Mesenchymal stem cell (in vitro differentiated cells and primary cell): ENCODE data around the gene TSC2.

ENCODE experiments used
- DNase-seq: peaks from one replicate; pipeline ENCODE4 v3.0.0-alpha.2; 2013
- H2AFZ ChIP-seq: one replicate; pipeline ENCODE4 v1.6.1; 2013; ENCODE audit warnings: low read depth, mild to moderate bottlenecking, control low read depth, inconsistent platforms, low read length, moderate library complexity
- H2AK5ac ChIP-seq: 2 replicates; pipeline ENCODE4 v1.6.1; 2013; ENCODE audit warnings: low read length, moderate library complexity, mild to moderate bottlenecking, inconsistent platforms; ENCODE audit not compliant: severe bottlenecking
- H2BK120ac ChIP-seq: one replicate; pipeline ENCODE4 v1.6.1; 2013; ENCODE audit warnings: low read depth, mild to moderate bottlenecking, inconsistent platforms, low read length, moderate library complexity
- H2BK12ac ChIP-seq, 2 experiments: one replicate each; pipeline ENCODE4 v1.6.1; 2013; ENCODE audit warnings: inconsistent platforms in 2 of 2, low read length in 2 of 2, mild to moderate bottlenecking in 2 of 2, moderate library complexity in 2 of 2, control low read depth in 1 of 2
- H2BK15ac ChIP-seq: one replicate; pipeline ENCODE4 v1.6.1; 2013; ENCODE audit warnings: mild to moderate bottlenecking, low read depth, inconsistent platforms; ENCODE audit not compliant: poor library complexity, severe bottlenecking
- H2BK5ac ChIP-seq: 2 replicates; pipeline ENCODE4 v1.6.1; 2013; ENCODE audit warnings: low read depth, mild to moderate bottlenecking, low read length, control low read depth, inconsistent platforms; ENCODE audit not compliant: poor library complexity, severe bottlenecking
- H3K14ac ChIP-seq, 2 experiments: one replicate each; pipeline ENCODE4 v1.6.1; 2013; ENCODE audit warnings: inconsistent platforms in 2 of 2, low read length in 2 of 2, control low read depth in 1 of 2, mild to moderate bottlenecking in 1 of 2, moderate library complexity in 1 of 2
- H3K18ac ChIP-seq, 2 experiments: one replicate each; pipeline ENCODE4 v1.6.1; 2013; ENCODE audit warnings: inconsistent platforms in 2 of 2, low read length in 2 of 2, control low read depth in 1 of 2, low read depth in 1 of 2, mild to moderate bottlenecking in 1 of 2
- H3K23ac ChIP-seq, 2 experiments: one replicate each; pipeline ENCODE4 v1.6.1; 2013; ENCODE audit warnings: inconsistent platforms in 2 of 2, low read length in 2 of 2, mild to moderate bottlenecking in 2 of 2, moderate library complexity in 2 of 2, control low read depth in 1 of 2
- H3K27ac ChIP-seq: 2 replicates; pipeline ENCODE4 v1.5.1; 2013; ENCODE audit warnings: mild to moderate bottlenecking, moderate library complexity, low read length, control low read depth, inconsistent platforms; ENCODE audit not compliant: poor library complexity, severe bottlenecking
- H3K27me3 ChIP-seq, 2 experiments: 2 replicates each; pipeline versions ENCODE4 v1.6.1 to v1.7.0; 2013; ENCODE audit warnings: low read length in 2 of 2, mild to moderate bottlenecking in 2 of 2, moderate library complexity in 2 of 2, control low read depth in 1 of 2, inconsistent platforms in 1 of 2; ENCODE audit not compliant: control insufficient read depth in 1 of 2, insufficient read depth in 1 of 2
- H3K36me3 ChIP-seq, 2 experiments: 2 replicates each; pipeline versions ENCODE4 v1.6.1 to v1.7.0; 2013; ENCODE audit warnings: low read length in 2 of 2, control low read depth in 1 of 2, inconsistent platforms in 1 of 2, low read depth in 1 of 2, mild to moderate bottlenecking in 1 of 2; ENCODE audit not compliant: insufficient read depth in 2 of 2, control insufficient read depth in 1 of 2
- H3K4ac ChIP-seq, 2 experiments: one replicate each; pipeline ENCODE4 v1.6.1; 2013; ENCODE audit warnings: inconsistent platforms in 2 of 2, low read length in 2 of 2, mild to moderate bottlenecking in 2 of 2, moderate library complexity in 2 of 2, control low read depth in 1 of 2, low read depth in 1 of 2
- H3K4me1 ChIP-seq: 2 replicates; pipeline ENCODE4 v1.6.1; 2013; ENCODE audit warnings: low read depth, low read length, control low read depth; ENCODE audit not compliant: control insufficient read depth, insufficient read depth
- H3K4me2 ChIP-seq: 2 replicates; pipeline ENCODE4 v1.6.1; 2013; ENCODE audit warnings: low read length, mild to moderate bottlenecking, inconsistent platforms; ENCODE audit not compliant: poor library complexity, severe bottlenecking
- H3K4me3 ChIP-seq, 2 experiments: 2 replicates each; pipeline versions ENCODE4 v1.5.1 to v1.7.0; 2013; ENCODE audit warnings: low read length in 2 of 2, mild to moderate bottlenecking in 2 of 2, control low read depth in 1 of 2, low read depth in 1 of 2; ENCODE audit not compliant: insufficient read depth in 1 of 2
- H3K79me1 ChIP-seq: replicated peaks from 2 replicates; pipeline ENCODE4 v1.6.1; 2013; ENCODE audit warnings: mild to moderate bottlenecking, control low read depth, low read length, inconsistent platforms; ENCODE audit not compliant: poor library complexity, severe bottlenecking
- H3K9ac ChIP-seq: 2 replicates; pipeline ENCODE4 v1.7.0; 2013; ENCODE audit warnings: mild to moderate bottlenecking, low read length, moderate library complexity
- H3K9me3 ChIP-seq: 2 replicates; pipeline ENCODE4 v1.7.0; 2013; ENCODE audit warnings: mild to moderate bottlenecking, low read length; ENCODE audit not compliant: control insufficient read depth
- H4K8ac ChIP-seq: one replicate; pipeline ENCODE4 v1.6.1; 2013; ENCODE audit warnings: inconsistent platforms, mild to moderate bottlenecking, low read length, moderate library complexity
- H4K91ac ChIP-seq: one replicate; pipeline ENCODE4 v1.6.1; 2013; ENCODE audit warnings: mild to moderate bottlenecking, low read length, inconsistent platforms
- WGBS: methylation state at CpG from one replicate; pipeline ENCODE4 v1.1.7; 2013; ENCODE audit warnings: mixed read lengths; 5-methylcytosine and 5-hydroxymethylcytosine counted together

Gene TSC2

GRCh38 chr16:2053897-2054296 is 6.1 kb downstream of the TSC2 start:
- no peaks in the 10 kb centered on the region for H3K9me3 ChIP-seq
- no peak overlapping the region for H4K8ac ChIP-seq
- H2BK120ac ChIP-seq = no peak overlapping the region
- no peak overlapping the region for H4K91ac ChIP-seq
- no peak overlapping the region for H3K23ac ChIP-seq
- H3K4me3 ChIP-seq = no peak overlapping the region
- H3K4ac ChIP-seq = no peak overlapping the region
- no peak for DNase-seq
- no peak overlapping the region for H2AFZ ChIP-seq
- no peak overlapping the region for H2BK12ac ChIP-seq
- 94% methylated on average over 17 of the region's 17 CpGs for WGBS
- no peak overlapping the region for H2BK5ac ChIP-seq
- H3K79me1 ChIP-seq = peaks cover 23% of the 10 kb centered on the region
- peak overlapping the region; percentile 52 for H3K27ac ChIP-seq
- H2BK15ac ChIP-seq = no peak overlapping the region
- H3K36me3 ChIP-seq = peaks cover 64 to 81% of the 10 kb centered on the region in 2 experiments
- H3K14ac ChIP-seq = no peak overlapping the region
- no peaks in the 10 kb centered on the region for H3K27me3 ChIP-seq
- no peak overlapping the region for H3K9ac ChIP-seq
- H3K18ac ChIP-seq = no peak overlapping the region
- peak overlapping the region; percentile 3 for H2AK5ac ChIP-seq
- H3K4me1 ChIP-seq = peaks cover 50% of the 10 kb centered on the region
- peak overlapping the region; percentile 5 for H3K4me2 ChIP-seq

GRCh38 chr16:2054543-2055245 is 6.9 kb downstream of the TSC2 start:
- Histone ChIP-seq H2BK120ac (no peak overlapping the region), H3K9me3 (no peaks in the 10 kb centered on the region), H3K36me3 (peaks cover 65 to 82% of the 10 kb centered on the region in 2 experiments), H3K79me1 (peaks cover 23% of the 10 kb centered on the region), H2AFZ (no peak overlapping the region), H3K23ac (no peak overlapping the region), H3K4me2 (no peak overlapping the region), H3K4me3 (no peak overlapping the region), H3K9ac (no peak overlapping the region), H3K18ac (no peak overlapping the region), H4K8ac (no peak overlapping the region), H3K27ac (no peak overlapping the region), H3K4me1 (peaks cover 50% of the 10 kb centered on the region), H3K27me3 (no peaks in the 10 kb centered on the region), H4K91ac (no peak overlapping the region), H2BK5ac (no peak overlapping the region), H2BK15ac (no peak overlapping the region), H2BK12ac (no peak overlapping the region), H3K4ac (no peak overlapping the region), H3K14ac (no peak overlapping the region), H2AK5ac (peak overlapping the region; percentile 68)
- 97% methylated on average over 26 of the region's 29 CpGs for WGBS
- no peak for DNase-seq

GRCh38 chr16:2056077-2056476 is 8.3 kb downstream of the TSC2 start:
- Histone ChIP-seq H2BK5ac (no peak overlapping the region), H4K8ac (no peak overlapping the region), H3K9ac (no peak overlapping the region), H3K4me2 (no peak overlapping the region), H3K79me1 (peaks cover 32% of the 10 kb centered on the region), H3K36me3 (peaks cover 74 to 84% of the 10 kb centered on the region in 2 experiments), H2BK120ac (no peak overlapping the region), H3K23ac (no peak overlapping the region), H2BK12ac (no peak overlapping the region), H2AK5ac (no peak overlapping the region), H3K4me3 (no peak overlapping the region), H3K27ac (no peak overlapping the region), H2AFZ (no peak overlapping the region), H4K91ac (no peak overlapping the region), H3K9me3 (no peaks in the 10 kb centered on the region), H3K4ac (no peak overlapping the region), H3K18ac (no peak overlapping the region), H3K4me1 (peaks cover 52% of the 10 kb centered on the region), H3K14ac (no peak overlapping the region), H2BK15ac (no peak overlapping the region), H3K27me3 (no peaks in the 10 kb centered on the region)
- WGBS = 87% methylated on average over 15 of the region's 15 CpGs
- no peak for DNase-seq

- Histone ChIP-seq H3K23ac (no peak overlapping the region), H2AFZ (no peak overlapping the region), H3K18ac (no peak overlapping the region), H3K9me3 (no peaks in the 10 kb centered on the region), H3K27ac (no peak overlapping the region), H3K27me3 (no peaks in the 10 kb centered on the region), H3K4me2 (no peak overlapping the region), H3K79me1 (peaks cover 31% of the 10 kb centered on the region), H2AK5ac (peak overlapping the region; percentile 16), H3K4me1 (peaks cover 52% of the 10 kb centered on the region), H3K4me3 (no peak overlapping the region), H4K91ac (no peak overlapping the region), H3K14ac (no peak overlapping the region), H3K36me3 (peaks cover 69 to 84% of the 10 kb centered on the region in 2 experiments), H2BK15ac (no peak overlapping the region), H3K4ac (no peak overlapping the region), H2BK120ac (no peak overlapping the region), H4K8ac (no peak overlapping the region), H2BK12ac (no peak overlapping the region), H2BK5ac (no peak overlapping the region), H3K9ac (no peak overlapping the region)
- DNase-seq = no peak
- WGBS = 93% methylated on average over 19 of the region's 19 CpGs
Measured at GRCh38 chr16:2056681-2057407, 9.1 kb downstream of the TSC2 start.
